ENCODE measurements around the gene KLK4. TPM values are rescaled to one million over a fixed set of nuclear protein-coding genes. Genes with fewer than 3 reads are reported as not detected.

KLK4 gene
- total RNA-seq, 1 donor: not detected

GRCh38 chr19:50921426-50922316, 10.5 kb upstream of the KLK4 start:
- peak; percentile 42 for DNase-seq (ENCODE audit: low read depth)
- no peak overlapping the region for H3K4me3 ChIP-seq (ENCODE audit: low read depth, low read length)
- TF ChIP-seq CTCF (IDR thresholded peaks at IDR 0.05; ENCODE audit: insufficient read depth, low read length): no peak

- no peak overlapping the region for H3K4me3 ChIP-seq (ENCODE audit: low read depth, low read length)
These were observed 4.9 kb upstream of the KLK4 start for GRCh38 chr19:50916069-50916468.

GRCh38 chr19:50912727-50913716, 1.8 kb upstream of the KLK4 start:
- H3K4me3 ChIP-seq (ENCODE audit: low read depth, low read length): no peak overlapping the region
- no peak for TF ChIP-seq CTCF (IDR thresholded peaks at IDR 0.05; ENCODE audit: insufficient read depth, low read length)
- DNase-seq (ENCODE audit: low read depth): no peak

More at GRCh38 chr19:50916069-50916468, 4.9 kb upstream of the KLK4 start:
- no peak for DNase-seq (ENCODE audit: low read depth)
- no peak for TF ChIP-seq CTCF (IDR thresholded peaks at IDR 0.05; ENCODE audit: insufficient read depth, low read length)

- DNase-seq (ENCODE audit: low read depth): no peak
- TF ChIP-seq CTCF (IDR thresholded peaks at IDR 0.05; ENCODE audit: insufficient read depth, low read length): no peak
These were observed 956 bp upstream of the KLK4 start for GRCh38 chr19:50912102-50912599.

GRCh38 chr19:50910722-50911121, 473 bp downstream of the KLK4 start:
- TF ChIP-seq CTCF (IDR thresholded peaks at IDR 0.05; ENCODE audit: insufficient read depth, low read length): no peak
- DNase-seq (ENCODE audit: low read depth): no peak
- no peak overlapping the region for H3K4me3 ChIP-seq (ENCODE audit: low read depth, low read length)

More at GRCh38 chr19:50912102-50912599, 956 bp upstream of the KLK4 start:
- H3K4me3 ChIP-seq (ENCODE audit: low read depth, low read length): no peak overlapping the region

GRCh38 chr19:50909240-50910070, 1.7 kb downstream of the KLK4 start:
- no peak for DNase-seq (ENCODE audit: low read depth)
- TF ChIP-seq CTCF (IDR thresholded peaks at IDR 0.05; ENCODE audit: insufficient read depth, low read length): no peak
- no peak overlapping the region for H3K4me3 ChIP-seq (ENCODE audit: low read depth, low read length)

Data from fibroblast of the aortic adventitia (primary cell).